Measurements from ENCODE around the gene ACVR1B.

ACVR1B gene

DNA sequence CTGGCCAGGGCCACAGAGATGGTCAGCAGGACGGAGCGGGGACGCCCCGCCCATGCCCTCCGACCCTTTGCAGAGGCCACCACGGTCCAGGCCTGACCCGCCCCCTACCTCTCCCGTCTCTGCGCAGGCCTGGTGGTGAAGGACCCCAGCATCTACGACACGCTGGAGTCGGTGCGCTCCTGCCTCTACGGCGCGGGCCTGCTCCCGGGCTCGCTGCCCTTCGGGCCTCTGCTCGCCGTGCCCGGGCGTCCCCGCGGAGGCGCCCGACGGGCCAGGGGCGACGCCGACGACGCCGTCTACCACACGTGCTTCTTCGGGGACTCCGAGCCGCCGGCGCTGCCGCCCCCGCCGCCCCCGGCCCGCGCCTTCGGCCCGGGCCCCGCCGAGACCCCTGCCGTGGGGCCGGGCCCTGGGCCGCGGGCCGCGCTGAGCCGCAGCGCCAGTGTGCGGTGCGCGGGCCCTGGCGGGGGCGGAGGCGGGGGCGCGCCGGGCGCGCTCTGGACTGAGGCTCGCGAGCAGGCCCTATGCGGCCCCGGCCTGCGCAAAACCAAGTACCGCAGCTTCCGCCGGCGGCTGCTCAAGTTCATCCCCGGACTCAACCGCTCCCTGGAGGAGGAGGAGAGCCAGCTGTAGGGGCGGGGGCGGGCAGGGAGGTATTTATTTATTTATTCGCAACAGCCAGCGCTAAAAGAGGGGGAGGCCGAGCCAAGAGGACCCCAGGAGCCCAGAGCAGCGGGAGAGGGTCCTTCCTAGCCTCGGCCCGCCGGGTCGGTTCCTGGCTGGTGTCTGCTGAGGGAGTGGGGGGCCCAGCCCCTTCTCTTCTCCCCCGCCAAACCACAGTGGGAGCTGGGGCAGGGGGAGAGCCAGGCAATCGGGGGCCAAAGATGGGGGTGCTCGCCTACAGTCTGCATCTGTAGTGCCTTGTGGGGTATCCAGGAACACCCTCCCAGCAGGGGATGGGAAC is 63.4 kb downstream of the ACVR1B start:
- FAIRE-seq, result no peak
- TF ChIP-seq POLR2A (IDR thresholded peaks at IDR 0.05; ENCODE audit: low read depth, low read length), result no peak
- no peak for DNase-seq (ENCODE audit: insufficient read length, low spot score)

DNA sequence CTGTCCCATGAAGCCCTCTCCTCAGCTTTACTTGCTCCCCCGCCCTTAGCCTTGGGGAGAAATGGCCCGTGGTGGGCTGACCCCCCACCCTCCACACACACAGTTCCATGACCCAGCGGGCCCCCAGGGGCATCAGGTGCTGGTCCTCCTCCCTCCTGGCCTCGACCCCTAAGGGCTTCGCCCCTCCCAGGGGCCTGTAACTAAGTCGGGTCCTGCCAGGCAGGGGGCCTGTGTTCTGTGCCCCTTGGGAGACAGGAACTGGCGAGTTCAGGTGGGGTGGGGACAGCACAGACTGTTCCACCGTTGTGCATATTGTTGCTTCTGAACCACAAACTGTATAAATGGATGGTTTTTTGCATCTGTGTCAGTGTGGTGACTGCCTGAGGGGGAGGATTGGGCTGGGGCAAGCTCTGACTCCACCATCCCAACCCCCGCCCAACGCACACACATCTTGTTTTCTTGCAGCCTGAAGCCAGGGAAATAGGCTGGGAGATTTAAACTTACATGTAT is 64.1 kb downstream of the ACVR1B start:
- FAIRE-seq, result no peak
- no peak for TF ChIP-seq POLR2A (IDR thresholded peaks at IDR 0.05; ENCODE audit: low read depth, low read length)
- no peak for DNase-seq (ENCODE audit: insufficient read length, low spot score)

DNA sequence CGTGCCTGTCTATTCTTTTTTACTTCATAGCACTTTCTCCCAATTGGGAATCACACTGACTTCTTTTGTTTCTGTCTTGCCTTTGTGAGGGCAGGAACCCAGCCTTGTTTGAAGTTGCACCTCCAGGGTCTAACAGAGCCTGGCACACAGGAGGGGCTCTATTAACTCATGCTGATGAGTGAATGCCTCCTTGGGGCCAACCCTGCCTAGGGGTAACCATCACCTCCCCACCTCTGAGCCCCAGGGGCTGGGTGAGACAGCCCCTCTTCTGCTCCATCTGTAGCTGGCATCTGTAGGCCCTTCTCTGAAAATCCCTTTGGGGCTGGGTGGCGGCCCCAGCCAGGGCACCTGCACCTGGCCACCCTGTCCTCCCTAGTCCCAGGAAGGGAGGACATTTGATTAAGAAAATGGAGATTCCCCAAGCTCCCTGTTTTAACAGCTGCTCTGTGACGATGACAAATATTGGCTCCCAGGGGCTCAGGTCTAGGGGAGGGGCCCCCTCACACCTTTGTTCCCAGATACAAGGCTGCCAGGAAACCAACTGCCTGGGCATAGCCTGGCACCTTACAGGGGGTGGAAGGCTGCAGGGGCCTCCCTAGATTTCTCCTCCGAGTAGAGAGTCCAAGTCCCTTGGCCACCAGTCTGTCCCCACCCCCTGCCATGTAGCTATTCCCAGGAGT is 67.1 kb downstream of the ACVR1B start:
- no peak for FAIRE-seq
- TF ChIP-seq POLR2A (IDR thresholded peaks at IDR 0.05; ENCODE audit: low read depth, low read length), result no peak
- no peak for DNase-seq (ENCODE audit: insufficient read length, low spot score)

DNA sequence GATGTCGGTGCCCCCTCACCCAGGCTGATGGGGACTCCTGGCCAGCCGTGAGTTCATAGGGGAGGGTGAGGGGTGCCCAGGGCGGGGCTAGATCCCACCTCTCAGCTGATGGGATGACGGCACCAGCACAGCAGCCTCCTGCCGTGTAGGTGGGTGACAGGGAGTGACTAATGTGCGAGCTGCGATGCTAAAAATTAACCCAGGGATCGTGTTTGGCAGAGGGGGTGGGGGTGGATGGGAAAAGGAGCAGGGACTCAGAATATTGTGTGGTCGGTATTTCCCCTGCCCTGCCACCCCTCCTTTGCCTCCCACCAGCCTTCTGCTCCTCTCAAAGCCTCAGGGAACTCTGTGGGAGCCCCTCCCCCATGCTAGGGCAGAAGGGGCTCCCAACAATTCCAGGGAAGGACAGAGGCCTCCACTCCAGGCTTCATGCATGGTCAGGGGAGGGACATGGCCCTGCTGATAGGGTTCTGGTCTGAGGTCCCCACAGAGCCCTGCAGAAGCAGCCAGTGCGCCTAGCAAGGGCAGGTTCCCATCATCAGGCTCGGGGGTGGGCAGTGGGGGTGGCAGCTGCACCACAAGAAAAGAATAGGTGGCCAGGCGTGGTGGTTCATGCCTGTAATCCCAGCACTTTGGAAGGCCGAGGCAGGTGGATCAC is 67.7 kb downstream of the ACVR1B start:
- no peak for FAIRE-seq
- no peak for TF ChIP-seq POLR2A (IDR thresholded peaks at IDR 0.05; ENCODE audit: low read depth, low read length)
- DNase-seq (ENCODE audit: insufficient read length, low spot score), result no peak

DNA sequence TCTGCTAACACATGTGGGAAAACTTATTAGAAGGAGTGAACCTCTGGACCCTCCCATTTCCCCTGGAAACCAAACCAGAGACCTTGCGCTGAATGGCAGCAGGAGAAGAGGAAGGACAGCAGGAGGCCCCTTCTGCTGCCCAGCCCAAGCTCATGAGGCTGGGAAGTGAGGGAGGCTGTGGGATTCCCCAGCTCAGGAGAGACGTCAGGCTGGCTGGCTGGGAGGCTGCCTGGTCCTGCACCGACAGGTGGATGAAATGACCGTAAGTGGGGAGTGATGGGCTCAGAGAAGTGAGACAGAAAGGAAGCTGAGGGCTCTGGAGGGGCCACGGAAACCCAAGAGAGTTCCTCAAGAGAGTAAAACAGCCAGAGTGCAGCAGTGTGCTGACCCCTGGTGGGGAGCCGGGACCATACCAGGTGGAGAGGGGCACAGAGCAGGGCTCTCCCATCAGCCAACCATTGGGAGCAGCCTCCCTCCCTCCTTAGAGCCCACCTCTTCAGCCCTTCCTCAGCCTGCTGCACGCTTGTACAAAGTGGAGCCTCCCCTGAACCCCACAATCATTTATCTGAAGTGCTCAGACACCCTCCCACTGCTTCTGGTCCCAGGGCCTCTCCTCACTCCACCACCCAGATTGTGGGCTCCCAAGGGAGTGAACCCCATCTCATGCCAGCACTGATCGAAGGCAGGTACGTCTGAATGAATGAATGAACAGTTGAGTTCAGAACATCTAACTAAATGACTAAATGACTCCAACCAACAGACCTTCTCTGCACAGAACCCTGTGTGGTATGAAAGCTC is 69.2 kb downstream of the ACVR1B start:
- FAIRE-seq (no peak), DNase-seq (ENCODE audit: insufficient read length, low spot score) (no peak)
- TF ChIP-seq POLR2A (IDR thresholded peaks at IDR 0.05; ENCODE audit: low read depth, low read length), result no peak

DNA sequence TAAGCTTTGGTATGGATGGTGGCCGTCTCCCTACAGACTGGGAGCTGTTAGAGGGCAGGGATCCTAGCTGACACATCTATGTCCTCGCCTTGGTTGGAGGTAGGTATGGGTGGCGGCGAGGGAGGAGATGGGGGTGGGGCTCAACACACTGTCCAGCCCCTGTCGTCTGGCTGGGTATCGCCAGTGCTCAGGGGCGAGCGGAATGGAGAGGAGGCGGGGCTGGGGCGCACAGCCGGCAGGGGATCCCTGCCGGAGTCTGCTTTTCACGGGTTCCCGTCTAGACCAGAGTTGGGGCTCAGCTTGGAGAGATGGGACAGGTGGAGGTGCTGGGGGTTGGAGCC is 71.3 kb downstream of the ACVR1B start:
- TF ChIP-seq POLR2A (IDR thresholded peaks at IDR 0.05; ENCODE audit: low read depth, low read length), result no peak
- FAIRE-seq, result no peak
- no peak for DNase-seq (ENCODE audit: insufficient read length, low spot score)

DNA sequence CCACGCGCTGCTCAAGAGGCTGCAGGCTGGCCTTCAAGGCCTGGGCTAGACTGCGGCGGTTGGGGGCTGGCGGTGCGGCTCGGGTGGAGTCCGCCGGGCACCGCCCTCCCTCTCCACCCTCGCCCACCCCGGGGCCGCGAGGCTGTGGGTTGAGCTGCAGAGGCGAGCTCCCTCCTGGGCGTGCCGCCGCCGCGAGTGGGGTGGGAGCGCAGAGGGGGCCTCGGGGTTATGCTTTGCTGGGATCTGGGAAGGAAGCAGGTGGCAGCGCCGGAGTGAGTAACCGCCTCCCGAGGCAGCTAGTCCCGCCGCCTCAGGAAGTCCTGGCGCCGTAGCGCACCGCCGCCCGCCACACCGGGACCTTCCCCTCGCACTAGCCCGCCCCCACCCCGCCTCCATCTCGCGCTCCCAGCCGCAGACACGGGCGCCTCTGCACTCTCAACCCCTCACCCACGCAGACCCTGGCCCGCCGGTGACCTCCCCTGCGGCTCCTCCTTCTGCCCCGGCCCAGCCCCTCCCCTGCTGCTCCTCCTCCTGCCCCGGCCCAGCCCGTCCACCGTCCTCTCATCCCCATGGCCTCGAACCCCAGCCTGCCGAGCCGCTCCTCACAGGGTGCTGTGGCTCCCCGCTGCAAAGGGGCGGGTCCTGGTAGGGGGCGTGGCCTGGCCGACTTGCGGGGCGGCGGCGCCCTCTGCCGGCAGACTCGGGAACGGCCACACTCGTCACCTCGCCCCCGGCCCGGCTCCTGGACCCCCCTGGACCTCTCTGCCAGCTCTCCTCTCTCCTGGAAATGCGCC is 71.9 kb downstream of the ACVR1B start:
- TF ChIP-seq POLR2A (IDR thresholded peaks at IDR 0.05; ENCODE audit: low read depth, low read length), result 0 out of 2 replicates have a peak, but pooled peaks have one; percentile 19
- FAIRE-seq, result no peak
- peak; percentile 91 for DNase-seq (ENCODE audit: insufficient read length, low spot score)

DNA sequence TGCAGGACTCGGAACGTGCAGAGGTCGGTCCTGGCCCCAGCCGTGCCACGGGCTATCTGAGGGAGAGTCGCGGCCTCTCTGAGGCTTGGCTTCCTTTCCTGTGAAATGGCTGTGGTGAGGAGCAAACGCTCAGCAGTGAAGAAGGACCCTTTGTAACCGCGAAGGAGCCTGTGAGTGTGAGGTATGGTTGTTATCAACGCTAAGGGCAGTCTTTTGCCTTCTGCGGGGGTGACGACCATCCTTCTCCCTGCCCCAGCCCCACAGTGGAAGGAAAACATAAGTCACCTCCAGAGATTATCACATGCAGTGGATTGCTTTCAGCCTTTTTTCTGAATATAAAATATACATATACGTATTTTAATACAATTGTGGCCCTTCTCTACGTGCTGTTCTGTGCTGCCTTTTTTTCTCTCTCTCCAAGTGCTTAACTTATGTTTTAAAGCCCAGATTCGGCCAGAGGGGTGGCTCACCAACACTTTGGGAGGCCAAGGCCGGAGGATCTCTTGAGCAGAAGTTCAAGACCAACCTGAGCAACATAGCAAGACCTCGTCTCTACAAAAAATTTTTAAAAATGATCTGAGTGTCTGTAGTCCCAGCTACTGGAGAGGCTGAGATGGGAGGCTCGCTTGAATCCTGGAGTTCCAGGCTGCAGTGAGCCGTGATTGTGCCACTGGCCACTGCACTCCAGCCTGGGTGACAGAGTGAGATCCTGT is 72.6 kb downstream of the ACVR1B start:
- FAIRE-seq, result no peak
- DNase-seq (ENCODE audit: insufficient read length, low spot score), result no peak
- no peak for TF ChIP-seq POLR2A (IDR thresholded peaks at IDR 0.05; ENCODE audit: low read depth, low read length)

DNA sequence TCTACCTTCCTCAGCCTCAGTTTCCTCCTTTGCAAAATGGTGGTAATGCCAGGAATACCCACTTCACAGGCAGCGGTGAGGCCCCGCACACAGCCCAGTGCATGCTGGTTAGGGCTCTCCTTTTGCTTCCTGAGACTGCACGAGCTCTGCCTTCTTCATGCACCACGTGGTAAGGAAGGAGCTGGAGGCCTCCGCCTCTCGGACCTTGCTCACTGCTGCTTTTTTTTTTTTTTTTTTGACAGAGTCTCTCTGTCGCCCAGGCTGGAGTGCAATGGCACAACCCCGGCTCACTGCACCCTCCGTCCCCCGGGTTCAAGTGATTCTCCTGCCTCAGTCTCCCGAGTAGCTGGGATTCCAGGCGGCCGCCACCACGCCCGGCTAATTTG is 73.3 kb downstream of the ACVR1B start:
- no peak for FAIRE-seq
- DNase-seq (ENCODE audit: insufficient read length, low spot score), result no peak
- no peak for TF ChIP-seq POLR2A (IDR thresholded peaks at IDR 0.05; ENCODE audit: low read depth, low read length)

DNA sequence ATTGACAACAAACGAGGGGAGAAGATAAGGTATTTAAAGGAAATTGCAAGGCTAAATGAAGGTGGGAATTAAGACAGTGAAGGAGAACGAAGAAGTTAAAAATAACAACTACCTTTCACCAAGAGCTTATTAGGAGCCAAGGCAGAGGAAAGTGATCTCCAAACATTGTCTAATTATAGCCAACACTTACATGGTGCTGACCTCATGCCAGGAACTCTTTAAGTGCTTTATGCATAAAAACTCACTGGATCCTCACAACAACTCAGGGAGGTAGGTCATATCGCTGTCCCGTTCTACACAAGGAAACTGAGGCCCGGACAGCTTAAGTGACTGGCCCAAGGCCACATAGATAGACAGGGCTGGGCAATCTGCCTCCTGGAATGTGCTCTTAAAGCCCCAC is 74.8 kb downstream of the ACVR1B start:
- TF ChIP-seq POLR2A (IDR thresholded peaks at IDR 0.05; ENCODE audit: low read depth, low read length), result no peak
- DNase-seq (ENCODE audit: insufficient read length, low spot score) (no peak), FAIRE-seq (no peak)

DNA sequence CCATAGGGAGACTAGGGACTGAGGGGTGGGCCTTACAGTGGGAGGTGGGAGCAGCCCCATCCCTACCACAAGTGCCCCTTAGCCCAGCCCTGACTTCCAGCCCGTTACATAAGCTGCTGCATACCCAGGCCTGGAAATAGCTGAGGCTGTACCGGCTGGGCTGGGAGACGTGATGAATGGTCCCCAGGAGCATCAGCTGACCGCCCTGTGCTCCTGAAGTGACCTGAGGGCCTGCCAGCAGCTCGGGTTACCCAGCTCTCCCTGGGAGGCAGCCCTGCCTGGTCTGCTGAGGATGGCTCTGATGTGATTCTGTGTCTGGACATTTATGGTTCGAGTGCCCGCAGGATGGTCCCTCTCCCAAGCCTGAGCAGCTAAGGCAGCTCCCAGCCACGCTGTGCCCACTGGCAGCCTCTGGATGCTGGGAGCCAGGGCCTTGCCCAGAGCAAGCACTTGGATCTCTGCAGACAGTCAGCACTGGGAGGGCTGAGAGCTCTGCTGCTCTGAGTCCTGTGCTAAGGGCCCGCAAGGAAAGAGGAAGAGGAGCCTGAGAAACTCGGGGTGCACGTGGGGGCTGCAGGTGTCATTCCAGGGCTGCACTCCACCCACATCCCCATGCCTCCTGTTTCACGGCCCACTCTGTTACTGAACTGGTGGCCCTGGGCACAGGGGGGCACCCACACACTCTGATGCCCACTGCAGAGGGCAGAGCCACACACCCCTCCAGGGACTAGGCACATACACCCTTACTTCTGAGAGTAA is 75.8 kb downstream of the ACVR1B start:
- no peak for TF ChIP-seq POLR2A (IDR thresholded peaks at IDR 0.05; ENCODE audit: low read depth, low read length)
- no peak for FAIRE-seq
- no peak for DNase-seq (ENCODE audit: insufficient read length, low spot score)

All from H54 (cell line).